AG09309 (cell line): Measurements from ENCODE around the gene CTDSP1.

ENCODE experiments used
- DNase-seq: peaks from one replicate; pipeline ENCODE4 v3.0.0-alpha.2; 2010; ENCODE audit warnings: low read depth
- H3K4me3 ChIP-seq: 2 replicates; pipeline ENCODE4 v1.5.1; 2011; ENCODE audit warnings: mild to moderate bottlenecking, low read depth, low read length, moderate library complexity; ENCODE audit not compliant: control insufficient read depth
- TF ChIP-seq, protein P1 (sequence below): IDR thresholded peaks from 2 replicates; pipeline ENCODE4 v1.5.1; 2011; ENCODE audit warnings: mild to moderate bottlenecking, low read depth, low read length, inconsistent platforms; ENCODE audit not compliant: insufficient read depth, control insufficient read depth; ENCODE audit errors: missing control alignments

Gene CTDSP1

DNA sequence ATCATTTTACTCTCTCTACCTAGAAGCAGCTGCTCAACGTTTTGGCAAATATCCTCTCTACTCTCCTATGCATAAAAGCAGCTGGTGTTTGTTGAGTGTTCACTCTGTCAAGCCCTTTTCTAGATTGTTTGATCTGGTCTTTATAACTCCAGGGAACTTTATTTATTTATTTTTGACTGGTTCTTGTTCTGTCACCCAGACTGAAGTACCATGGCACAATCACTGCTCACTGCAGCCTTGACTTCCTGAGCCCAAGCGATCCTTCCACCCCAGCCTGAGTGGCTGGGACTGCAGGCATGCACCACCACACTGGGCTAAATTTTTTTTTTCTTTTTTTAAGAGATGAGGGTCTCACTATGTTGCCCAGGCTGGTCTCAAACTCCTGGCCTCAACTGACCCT is 30.3 kb upstream of the CTDSP1 start:
- no peak overlapping the region for H3K4me3 ChIP-seq
- DNase-seq = no peak
- TF ChIP-seq, protein P1, sequence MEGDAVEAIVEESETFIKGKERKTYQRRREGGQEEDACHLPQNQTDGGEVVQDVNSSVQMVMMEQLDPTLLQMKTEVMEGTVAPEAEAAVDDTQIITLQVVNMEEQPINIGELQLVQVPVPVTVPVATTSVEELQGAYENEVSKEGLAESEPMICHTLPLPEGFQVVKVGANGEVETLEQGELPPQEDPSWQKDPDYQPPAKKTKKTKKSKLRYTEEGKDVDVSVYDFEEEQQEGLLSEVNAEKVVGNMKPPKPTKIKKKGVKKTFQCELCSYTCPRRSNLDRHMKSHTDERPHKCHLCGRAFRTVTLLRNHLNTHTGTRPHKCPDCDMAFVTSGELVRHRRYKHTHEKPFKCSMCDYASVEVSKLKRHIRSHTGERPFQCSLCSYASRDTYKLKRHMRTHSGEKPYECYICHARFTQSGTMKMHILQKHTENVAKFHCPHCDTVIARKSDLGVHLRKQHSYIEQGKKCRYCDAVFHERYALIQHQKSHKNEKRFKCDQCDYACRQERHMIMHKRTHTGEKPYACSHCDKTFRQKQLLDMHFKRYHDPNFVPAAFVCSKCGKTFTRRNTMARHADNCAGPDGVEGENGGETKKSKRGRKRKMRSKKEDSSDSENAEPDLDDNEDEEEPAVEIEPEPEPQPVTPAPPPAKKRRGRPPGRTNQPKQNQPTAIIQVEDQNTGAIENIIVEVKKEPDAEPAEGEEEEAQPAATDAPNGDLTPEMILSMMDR = no peak

DNA sequence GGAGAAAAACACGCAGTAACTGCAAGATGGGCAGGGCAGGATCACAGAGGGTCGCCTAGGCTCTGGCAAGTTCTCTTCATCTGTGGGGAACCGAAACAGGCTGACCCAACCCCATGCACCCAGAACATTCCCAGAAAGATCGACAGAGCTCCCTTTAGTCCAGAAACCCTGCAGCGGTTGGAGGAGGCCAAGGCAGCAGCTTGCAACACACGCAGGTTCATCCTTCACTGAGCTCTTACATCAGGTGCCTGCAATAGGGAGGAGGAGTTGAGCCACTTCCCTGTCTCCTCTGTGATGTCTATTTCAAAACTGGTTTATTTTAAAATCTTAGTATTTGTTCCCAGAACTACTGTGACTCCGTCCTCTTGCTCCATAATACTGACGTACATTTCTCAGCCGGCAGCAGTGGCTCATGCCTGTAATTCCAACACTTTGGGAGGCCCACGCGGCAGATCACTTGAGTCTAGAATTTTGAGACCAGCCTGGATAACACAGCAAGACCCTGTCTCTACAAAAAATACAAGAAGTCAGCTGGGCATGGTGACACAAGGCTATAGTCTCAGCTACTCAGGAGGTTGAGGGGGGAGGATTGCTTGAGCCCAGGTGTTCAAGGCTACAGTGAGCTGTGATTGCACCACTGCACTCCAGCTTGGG is 29.1 kb upstream of the CTDSP1 start:
- DNase-seq = peak; percentile 75
- TF ChIP-seq, protein P1 = no peak
- no peak overlapping the region for H3K4me3 ChIP-seq

DNA sequence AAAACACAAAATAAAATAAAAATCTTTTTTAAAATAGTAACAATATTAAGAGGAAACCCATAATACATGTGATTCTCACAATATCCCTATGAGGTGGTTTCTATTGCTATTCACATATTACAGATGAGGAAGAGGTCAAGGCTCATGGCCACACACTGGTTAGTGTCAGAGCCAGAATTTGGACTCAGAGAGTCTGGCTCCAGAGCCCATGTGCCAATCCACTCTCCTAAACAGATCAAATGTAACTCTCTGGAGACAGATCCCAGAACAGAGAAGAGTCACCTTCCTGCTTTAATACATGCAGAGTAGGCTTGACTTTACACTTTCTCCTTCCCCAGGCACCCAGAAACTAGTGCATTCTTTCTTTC is 27.7 kb upstream of the CTDSP1 start:
- TF ChIP-seq, protein P1 = no peak
- no peak overlapping the region for H3K4me3 ChIP-seq
- DNase-seq = no peak

DNA sequence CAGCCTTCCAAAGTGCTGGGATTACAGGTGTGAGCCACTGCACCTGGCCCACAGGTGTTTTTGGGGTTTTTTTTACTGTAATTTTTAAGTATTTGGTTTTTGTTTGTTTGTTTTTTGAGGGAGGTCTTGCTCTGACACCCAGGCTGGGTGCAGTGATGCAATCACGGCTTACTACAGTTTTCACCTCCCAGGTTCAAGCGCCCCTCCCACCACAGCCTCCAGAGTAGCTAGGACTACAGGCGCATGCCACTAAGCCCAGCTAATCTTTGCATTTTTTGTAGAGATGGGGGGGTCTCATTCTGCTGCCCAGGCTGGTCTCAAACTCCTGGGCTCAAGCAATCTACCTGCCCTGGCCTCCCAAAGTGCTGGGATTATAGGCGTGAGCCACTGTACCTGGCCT is 24.9 kb upstream of the CTDSP1 start:
- DNase-seq = no peak
- no peak overlapping the region for H3K4me3 ChIP-seq
- TF ChIP-seq, protein P1 = no peak

DNA sequence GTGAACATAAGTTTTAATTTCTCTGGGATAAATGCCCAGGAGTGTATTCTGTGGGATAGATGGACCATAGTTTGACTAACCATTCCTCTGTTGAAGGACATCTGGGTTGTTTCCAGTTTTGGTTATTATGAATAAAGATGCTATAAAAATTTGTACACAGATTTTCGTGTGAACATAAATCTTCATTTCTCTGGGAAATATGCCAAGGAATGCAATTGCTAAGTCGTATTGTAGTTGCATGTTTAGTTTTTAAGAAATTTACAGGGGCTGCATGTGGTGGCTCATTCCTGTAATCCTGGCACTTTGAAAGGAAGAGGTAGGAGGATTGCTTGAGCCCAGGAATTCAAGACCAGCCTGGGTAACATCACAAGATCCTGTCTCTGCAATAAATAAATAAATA is 24.5 kb upstream of the CTDSP1 start:
- TF ChIP-seq, protein P1 = no peak
- peak; percentile 88 for DNase-seq
- H3K4me3 ChIP-seq = no peak overlapping the region

DNA sequence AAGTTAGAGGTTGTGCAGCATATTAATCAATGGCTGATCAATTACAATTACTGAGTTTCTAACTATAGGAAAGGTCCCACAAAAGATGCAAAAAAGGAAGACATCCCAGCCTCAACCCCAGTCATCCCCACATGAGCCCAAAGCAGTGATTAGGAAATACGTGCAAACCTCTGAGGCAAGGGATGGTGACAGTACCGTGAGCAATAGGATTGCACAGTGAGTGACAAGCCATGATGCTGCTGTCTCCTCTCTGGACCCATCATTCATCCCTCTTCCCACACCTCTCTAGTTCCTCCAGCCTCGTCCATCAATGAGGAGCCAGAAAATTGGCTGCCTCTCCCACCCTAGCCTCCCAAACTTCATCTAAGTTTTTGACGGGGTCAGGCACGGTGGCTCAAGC is 21.6 kb upstream of the CTDSP1 start:
- no peak overlapping the region for H3K4me3 ChIP-seq
- no peak for DNase-seq
- TF ChIP-seq, protein P1 = no peak
